SKM-1 (cell line): ENCODE measurements around the gene NLGN4X.

Experiments used
- DNase-seq: peaks from one replicate; lab custom pipeline; 2025; ENCODE audit not compliant: unreplicated experiment; lab: John Stamatoyannopoulos, UW

Gene NLGN4X

DNA sequence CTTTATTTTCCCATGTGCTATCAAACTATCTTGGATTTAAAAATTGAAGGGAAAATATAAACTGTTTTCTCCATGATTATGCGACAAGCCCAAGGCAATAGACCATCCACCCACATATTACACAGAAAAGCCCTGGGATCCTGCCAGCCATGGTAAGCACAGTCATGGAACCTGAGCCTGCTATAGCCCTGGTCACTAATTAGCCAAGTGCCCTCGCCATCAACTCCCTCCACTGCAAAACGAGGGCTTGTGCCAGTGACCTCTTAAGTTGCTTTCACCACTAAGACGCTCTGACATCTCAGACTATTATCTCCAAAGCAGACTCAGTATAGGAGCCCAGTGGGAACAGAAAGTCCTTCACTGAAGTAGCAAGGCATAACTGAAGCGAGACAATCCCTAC is 69.2 kb downstream of the NLGN4X start:
- DNase-seq: no peak

DNA sequence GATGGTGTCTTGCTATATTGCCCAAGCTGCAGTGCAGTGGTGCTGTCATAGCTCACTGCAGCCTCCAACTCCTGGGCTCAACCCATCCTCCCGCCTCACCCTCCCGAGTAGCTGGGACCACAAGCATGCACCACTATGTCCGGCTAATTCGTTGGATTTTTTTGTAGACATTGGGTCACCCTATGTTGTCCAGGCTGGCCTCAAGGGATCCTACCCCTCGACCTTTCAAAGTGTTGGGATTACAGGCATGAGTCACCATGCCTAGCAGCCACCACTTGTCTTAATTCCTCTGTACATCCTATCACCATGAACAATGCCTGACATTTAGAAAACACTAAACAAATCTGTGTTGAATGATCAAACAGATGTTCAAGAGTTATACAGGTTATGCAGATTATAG is 76.7 kb downstream of the NLGN4X start:
- no peak for DNase-seq

DNA sequence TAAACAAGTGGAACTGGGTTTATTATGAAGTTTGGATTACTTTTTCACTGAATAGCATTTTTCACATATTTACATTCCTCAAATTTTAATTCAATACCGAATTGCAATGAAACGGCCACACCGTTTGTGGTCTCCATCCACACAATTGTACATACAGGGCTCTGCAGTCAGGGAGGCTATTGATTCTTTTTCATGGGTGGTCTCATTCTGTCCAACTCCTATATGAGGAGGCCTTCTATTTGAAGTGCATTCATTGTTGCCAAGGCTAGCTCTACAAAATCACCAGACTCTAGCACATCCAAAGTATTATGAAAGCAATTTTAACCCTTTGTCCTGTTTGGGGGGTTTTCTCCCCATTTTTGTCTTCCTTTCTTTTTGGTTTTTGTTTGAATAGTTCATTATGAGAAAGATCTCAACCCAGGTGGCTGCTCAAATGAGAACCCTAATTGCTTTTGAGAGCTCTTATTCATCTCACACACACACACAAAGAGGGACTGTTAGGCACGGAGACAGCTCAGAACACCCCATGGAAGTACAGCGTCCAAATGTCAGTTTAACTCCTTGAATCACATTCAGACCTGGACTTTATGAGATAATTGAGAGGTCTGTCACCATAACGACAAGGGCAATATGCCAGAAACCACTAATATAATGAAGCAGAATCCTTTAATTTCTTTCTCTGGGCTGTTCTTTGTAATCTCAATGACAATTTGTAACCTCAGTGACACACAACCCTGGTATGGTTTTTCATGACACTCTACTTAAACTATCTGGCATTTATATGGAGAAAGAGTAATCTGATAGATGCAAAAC is 79.4 kb downstream of the NLGN4X start:
- DNase-seq: no peak

DNA sequence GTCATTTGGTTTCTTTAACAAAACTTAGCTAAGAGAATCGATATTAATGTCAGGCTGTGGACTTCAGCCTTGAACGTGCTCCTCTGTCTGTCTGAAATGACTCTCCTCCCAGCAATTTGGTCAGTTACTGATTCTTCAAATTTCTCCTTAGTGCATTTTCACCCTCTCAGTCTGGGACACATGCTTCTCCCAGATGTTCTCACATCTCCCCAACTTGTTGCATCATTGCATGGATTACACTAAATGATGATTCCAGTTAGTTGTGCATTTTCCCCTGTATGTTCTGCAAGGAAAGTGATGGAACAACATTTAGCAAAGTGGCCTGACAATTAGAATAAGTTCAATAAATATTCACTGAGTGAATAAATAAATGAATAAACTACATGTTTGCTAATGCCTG is 94.4 kb downstream of the NLGN4X start:
- no peak for DNase-seq

DNA sequence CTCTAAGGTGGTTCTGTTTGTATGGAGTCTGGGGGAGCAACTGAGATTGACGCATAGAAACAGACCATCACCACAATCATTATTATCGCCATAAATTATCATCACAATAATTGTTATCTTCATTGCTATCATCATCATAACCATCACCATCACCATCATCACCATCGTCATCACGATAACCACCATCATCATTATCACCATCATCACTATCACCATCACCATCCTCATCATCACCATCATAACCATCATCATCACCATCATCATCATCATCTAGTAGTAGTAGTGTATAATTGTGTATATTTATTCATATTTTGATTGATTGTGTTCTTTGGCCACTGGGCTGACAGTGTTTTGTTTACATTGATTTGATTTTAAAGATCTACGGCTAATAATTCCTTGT is 95.7 kb downstream of the NLGN4X start:
- no peak for DNase-seq

DNA sequence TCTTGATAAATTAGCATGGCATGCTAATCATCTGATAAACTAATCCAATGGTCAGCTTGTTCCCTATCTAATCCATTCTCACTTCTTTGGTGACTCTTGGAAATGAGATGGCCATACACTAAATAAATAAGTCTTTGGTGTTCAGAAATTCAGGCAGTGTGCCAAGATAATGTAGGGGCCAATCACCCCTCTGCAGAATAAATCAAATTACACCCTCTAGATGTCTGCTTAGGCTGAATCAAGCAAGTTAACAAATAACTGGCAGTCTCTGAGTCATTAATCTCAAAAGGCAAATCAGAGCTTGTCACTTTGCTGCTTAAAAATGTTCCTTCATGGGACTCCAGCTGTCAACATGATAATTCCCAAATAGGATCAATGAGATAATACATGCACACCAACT is 97.4 kb downstream of the NLGN4X start:
- no peak for DNase-seq

DNA sequence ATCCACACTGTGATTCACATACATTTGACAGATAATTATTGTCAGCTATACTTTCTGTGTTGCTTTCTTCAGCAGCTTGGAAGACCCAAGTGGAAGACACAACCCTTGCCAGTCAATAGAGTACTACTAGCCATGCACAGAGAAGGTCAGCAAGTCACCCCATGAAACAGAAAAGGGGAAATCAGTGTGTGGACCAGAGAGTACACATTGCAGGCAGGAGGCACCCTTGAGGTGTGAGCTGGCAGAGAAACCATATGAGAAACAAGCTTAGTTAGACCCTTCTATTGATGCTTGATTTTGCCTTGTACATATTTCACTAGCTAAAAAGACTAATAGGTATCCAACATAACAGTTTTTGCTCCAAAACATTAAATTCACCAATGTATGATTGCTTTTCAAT is 99.5 kb downstream of the NLGN4X start:
- no peak for DNase-seq

DNA sequence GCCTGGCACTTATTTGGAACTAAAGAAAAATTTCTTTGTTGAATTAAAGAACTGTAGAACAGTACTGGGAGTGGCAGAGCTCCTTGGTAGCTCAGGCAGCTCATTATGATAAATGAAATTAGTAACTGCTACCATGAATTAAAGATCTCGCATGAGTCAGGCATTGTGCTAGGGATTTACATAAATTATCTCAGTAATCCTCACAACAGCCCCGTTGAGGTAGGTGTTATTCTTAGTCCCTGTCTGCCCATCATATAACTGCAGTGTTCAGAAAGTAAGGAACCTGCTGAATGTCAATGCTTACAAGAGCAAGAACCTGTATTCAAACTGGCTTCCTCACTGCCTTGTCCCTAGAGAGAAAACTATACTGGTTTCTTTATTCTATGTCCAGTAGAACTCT is 108.3 kb downstream of the NLGN4X start:
- DNase-seq: no peak

DNA sequence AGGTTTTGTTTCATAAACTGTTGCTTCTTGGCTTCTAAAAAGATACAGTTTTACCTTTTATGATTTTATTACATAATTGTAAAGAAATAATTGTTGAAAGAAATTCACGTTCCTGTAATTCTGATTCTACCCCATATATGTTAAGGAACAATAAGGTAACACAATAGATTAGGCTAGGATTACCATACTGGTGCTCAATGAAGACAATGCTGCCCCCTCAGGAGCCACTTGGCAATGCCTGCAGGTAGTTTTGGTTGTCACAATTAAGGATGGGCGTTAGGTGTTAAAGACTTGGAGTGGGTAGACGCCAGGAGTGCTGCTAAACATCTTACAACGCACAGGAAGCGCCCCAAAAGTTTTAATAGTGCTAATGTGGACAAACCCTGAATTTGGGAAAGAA is 133.2 kb downstream of the NLGN4X start:
- DNase-seq: no peak

DNA sequence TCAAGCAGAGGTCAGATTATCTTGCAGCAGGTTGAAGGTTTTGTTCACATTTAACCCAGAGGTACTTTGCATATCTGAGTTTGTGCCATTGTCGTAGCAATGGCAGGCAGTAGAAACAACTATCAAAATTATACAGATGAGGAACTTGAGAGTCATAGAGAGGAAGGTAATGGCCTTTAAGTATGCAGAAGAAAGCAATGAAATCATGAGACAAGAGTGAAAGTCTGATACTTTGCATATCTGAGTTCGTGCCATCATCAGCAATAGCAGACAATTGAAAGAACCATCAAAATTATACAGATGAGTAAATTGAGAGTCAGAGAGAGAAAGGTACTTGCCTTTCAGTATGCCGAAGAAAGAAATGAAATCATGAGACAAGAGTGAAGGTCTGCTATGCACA is 154.1 kb downstream of the NLGN4X start:
- no peak for DNase-seq

DNA sequence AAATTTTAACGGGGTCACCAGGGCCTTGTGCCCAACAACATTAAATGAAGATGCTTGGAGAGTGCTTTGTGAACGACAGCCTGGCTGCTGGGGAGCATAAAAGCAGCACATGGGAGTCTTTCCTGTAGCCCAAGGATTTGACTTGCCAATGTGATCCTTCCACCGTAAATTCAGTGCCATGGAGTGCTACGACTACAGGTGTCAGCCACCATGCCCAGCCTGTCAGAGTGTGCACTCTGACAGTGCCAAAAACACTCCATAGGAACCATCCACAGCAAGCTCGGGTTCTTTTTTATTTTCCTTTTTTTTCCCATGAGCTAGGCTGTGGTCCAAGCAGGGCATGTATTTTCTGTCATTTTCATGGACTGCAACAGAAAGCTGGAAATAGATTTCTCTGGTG is 156.9 kb downstream of the NLGN4X start:
- DNase-seq: no peak

DNA sequence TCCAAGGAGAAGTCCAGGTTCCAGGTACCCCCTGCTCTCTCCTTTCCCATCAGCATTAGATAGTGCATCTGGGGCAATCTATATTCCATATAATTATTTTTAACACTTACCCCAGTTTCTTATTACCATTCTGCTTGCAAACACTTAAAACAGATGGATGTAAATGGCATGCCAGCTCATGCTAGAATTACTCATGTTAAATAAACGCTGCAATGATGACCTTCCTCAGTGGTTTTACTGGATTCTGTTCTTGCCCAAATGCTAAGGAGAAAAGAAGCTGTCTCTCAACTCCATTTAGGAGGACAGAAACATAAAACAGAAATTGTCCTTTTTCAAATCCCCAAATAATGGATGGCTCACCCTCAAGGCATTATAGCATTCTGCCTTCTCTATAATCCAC is 161.1 kb downstream of the NLGN4X start:
- DNase-seq: no peak

DNA sequence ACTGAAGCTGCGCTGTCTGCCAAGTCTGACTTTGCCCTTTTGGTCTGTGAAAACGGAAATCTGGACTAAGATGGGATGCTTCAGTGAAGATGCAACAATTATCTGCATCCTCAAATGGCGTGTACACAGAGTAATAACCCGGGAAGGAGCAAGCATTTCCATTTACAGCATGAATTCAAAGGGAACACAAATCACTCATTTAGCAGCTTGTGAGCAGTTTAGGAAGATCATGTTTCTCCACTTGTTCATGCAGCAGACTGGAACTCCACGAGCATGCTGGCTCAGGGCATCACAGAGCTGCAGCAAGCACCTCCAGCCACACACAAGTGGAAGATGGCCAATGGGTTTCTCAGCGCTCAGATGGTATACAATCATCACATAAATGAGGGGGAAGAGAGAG is 175.5 kb downstream of the NLGN4X start:
- DNase-seq: no peak

DNA sequence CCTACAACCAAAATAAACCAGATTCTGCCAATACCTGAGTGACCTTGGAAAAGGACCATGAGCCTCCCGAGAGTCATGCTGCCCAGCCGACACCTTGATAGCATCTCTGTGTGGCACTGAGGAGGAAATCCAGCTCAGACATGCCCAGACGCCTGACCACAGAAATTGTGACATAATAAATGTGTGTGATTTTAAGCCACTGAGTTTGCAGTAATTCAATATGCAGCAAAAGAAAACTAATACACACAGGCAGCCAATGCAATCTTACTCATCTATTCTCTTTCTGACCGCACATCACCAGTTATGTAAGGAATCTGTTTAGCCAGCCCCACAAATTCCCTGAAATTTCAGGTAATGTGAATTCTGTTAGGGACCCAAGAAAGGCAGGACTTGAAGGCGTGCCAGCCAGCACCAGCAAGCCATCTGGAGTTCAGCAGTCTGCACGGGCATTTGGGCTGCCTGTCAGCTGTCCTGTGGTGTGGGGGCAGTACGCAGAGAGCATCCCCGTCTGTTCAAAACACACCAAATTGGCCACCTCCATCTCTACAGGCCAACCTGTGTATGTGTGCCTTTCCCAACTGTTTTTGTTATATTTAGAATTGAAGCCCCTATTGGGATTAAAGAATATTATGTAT is 176.4 kb downstream of the NLGN4X start:
- no peak for DNase-seq

DNA sequence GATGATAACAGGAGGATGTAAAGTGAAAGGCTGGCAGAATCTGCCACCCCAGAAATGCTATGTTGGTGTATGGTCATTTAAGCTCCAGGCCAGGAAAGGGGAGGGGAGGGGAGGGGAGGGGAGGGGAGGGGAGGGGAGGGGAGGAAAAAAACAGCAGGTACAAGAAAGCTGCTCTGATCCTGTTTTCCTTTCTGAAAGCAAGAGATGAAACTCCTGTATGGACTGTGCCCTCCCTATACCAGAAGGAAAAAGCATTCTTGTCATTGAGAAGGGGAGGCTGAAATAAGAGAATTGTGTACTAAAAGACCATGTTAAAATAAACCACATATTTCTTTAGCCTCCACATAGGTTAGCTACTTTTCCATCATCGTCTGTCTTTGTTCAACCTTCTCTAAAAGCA is 179.5 kb downstream of the NLGN4X start:
- DNase-seq: no peak

DNA sequence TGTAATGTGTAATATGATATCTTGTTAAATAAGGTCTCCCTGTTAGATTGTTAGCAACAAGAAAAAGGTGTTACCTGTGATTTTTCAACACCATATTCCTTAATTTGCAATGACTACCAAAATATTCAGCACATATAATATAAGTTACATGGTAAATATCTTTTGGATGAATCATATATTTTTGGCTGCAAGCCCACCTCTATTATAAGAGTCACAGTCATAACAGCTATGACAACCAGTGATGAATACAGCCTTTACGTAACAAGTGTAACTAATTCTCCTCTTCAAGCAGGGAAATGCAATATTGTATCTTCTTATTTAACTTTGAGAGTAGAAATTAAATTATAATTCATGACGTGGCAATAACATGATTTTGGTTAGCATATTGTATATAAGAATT is 187.0 kb downstream of the NLGN4X start:
- DNase-seq: no peak

DNA sequence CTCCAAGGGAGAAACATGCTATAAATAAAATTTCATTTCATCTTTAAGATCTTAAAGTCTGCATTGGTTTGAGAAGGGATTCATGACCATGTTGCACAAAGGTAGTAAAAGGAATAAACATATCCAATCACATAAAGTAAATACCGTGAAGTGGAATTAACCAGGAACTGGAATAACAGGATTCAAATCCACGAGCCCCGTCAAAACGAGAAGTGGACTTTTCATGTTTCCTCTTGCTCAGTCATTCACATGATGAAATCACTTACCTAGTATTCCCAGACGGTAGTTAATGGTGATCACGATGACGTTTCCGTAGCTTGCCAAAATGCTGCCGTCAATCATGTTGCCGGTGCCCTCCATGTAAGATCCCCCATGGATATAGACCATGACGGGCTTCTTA is 199.7 kb downstream of the NLGN4X start:
- DNase-seq: no peak

DNA sequence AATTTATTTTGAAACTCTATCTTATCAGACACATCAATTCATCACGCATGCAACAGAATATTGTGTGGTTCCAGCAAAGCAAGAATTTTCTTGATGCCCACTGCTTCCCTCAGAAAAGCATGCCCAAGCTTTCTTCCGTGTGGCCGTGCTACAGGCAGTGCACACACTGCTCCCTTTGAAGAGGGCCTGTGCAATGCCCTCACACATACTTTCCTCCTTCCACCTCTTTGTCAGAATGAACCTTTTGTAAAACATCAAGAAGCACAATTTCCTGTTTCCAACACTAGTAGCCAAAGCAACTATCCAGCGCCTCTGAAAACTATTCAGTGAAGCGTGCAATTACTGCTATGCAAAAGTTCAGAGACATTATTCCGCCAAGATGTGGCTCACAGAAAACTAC is 201.7 kb downstream of the NLGN4X start:
- DNase-seq: no peak

DNA sequence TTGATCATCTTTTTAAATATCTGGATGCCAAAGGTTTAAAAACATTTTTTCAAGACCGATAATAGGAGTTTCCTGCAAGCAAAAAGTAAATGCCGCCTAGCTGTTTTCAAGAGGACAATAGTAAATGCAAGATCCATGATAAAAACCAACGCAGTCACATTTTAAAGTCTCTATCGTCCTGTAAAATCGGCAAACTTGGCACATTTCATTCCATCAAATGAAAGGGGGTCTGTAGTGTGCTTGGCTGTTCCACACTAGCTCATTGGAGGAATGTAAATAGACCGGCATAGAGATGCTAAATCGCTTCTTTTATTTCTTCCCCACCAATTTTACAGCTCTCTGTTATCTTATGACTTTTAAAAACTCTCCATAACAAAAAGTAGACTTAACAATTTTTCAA is 202.2 kb downstream of the NLGN4X start:
- no peak for DNase-seq

DNA sequence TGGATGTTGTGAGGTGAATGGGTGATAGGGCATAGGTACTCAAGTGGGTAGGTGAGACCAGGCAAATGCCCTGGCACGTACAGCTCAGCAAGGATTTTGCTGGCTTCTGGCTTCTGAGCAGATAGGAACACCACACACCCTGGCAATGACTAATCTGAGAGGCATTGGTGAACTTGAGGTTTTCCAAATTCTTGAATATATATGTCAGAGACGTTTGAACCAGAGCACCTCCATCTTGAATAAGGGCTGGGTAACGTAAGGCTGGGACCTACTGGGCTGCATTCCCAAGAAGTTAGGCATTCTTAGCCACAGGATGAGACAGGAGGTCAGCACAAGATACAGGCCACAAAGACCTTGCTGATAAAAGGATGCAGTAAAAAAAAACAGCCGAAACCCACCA is 204.5 kb downstream of the NLGN4X start:
- no peak for DNase-seq

DNA sequence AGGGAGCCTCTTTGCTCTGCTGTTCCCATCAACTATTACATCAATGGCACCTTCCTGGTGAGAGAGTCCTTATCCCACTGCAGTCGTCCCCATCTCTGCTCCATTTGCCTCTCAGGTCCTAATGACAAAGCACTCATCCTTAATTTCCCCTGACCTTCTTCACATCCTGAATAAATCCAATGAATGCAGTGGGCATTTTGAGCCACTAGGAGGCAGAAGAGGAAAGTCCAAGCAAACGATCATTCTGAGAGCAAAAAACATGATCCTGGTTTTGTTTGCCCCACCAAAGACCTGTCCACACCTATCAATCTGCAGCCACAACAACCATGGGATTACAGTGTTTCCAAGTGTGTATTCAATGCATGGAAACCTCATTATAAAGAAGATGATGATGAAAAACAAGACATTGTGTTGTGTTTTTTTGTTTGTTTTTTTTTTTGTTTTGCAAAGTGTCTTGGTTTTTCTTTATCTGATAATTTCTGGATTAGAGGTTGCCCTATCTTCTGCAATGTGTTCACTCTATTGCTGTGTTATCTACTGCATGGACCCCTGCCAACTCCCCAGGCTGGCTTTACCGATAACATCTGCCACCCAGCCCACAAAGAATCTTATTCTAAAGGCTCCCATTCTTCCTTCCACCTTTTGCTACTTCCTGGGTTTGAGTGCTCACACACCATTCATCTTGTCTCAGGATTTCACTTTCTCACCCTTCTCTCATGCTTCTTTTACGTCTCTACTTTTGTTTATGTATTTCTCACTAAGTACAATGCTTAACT is 207.2 kb downstream of the NLGN4X start:
- no peak for DNase-seq

DNA sequence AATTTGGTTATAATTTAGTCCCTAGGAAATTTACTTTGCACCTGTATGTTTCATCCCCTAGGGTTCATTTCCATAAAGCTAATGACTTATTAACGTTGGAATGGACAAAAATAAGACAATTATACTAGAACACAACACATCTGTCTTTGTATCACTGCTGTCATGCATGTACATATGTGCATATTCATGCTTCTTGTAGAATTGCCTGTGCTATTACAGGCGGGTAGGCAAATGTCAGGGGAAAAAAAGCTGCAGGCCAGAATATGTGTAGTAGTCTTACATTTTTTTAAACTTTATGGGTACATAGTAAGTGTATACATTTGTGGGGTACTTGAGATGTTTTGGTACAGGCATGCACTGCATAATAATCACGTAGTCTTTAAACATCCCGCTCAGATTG is 209.6 kb downstream of the NLGN4X start:
- no peak for DNase-seq
